ENCODE results near the gene FAAP20.

GRCh38 chr1:2183937-2184334 lies 10.6 kb downstream of the FAAP20 start:
- no peak for TF ChIP-seq CTCF (IDR thresholded peaks at IDR 0.05; ENCODE audit: insufficient read depth, low read depth, low read length)
- TF ChIP-seq EZH2 (IDR thresholded peaks at IDR 0.05; ENCODE audit: insufficient read depth, low read length), result no peak
